Body of pancreas (tissue), 4 donors: ENCODE results near the gene FBLN5. TPM values are rescaled to one million over a fixed set of nuclear protein-coding genes. Genes with fewer than 3 reads are reported as not detected.

ENCODE experiments used
- ATAC-seq: fragments of 150-250 bp; one replicate; pipeline ENCODE4 v1.9.1; 2016
- DNase-seq, 4 donors: peaks; one replicate each; pipeline ENCODE4 v3.0.0-alpha.2; 2019
- H3K27ac ChIP-seq, 4 donors: fragments of 200-600 bp; sonication (generic); 1 replicate in 3 of 4; 2 replicates in 1 of 4; pipeline versions ENCODE4 v1.5.1 to v1.6.1; 2016 to 2019; ENCODE audit warnings: mild to moderate bottlenecking in 1 of 4, mixed read lengths in 1 of 4, moderate library complexity in 1 of 4
- H3K27me3 ChIP-seq, 2 donors: fragments of 200-600 bp; sonication (generic); one replicate each; pipeline ENCODE4 v1.6.0; 2016; ENCODE audit warnings: mild to moderate bottlenecking in 1 of 2
- H3K36me3 ChIP-seq, 2 donors: fragments of 200-600 bp; sonication (generic); replicated peaks in 1 of 2; 2 replicates each; pipeline ENCODE4 v1.5.1; 2016; ENCODE audit warnings: low read depth in 2 of 2; ENCODE audit not compliant: insufficient read depth in 1 of 2
- H3K4me1 ChIP-seq: fragments of 200-600 bp; sonication (generic); one replicate; pipeline ENCODE4 v1.6.0; 2016
- H3K4me3 ChIP-seq, 2 donors: fragments of 200-600 bp; sonication (generic); 1 replicate in 1 of 2; 2 replicates in 1 of 2; pipeline ENCODE4 v1.5.1; 2016 to 2019
- H3K9me3 ChIP-seq, 3 donors: fragments of 200-600 bp; sonication (generic); 1 replicate in 2 of 3; 2 replicates in 1 of 3; pipeline ENCODE4 v1.5.1; 2016
- CTCF ChIP-seq, 7 experiments: fragments of 450-650 bp in 4 of 7; fragments of 200-600 bp in 3 of 7; sonication (generic) in 3 of 7; IDR thresholded peaks; one replicate each; pipeline ENCODE4 v1.5.1; 2016 to 2019; ENCODE audit warnings: antibody characterized with exemption in 7 of 7
- POLR2A ChIP-seq, 3 donors: fragments of 450-650 bp; IDR thresholded peaks; one replicate each; pipeline ENCODE4 v1.6.1; 2016; ENCODE audit warnings: antibody characterized with exemption in 3 of 3, mild to moderate bottlenecking in 2 of 3
- WGBS, 2 donors: methylation state at CpG; one replicate each; pipeline ENCODE4 v1.1.5; 2017; 5-methylcytosine and 5-hydroxymethylcytosine counted together
- intact Hi-C: fragments of 100-400 bp; cut with DNase I; formaldehyde crosslinking; loops from one replicate; pipeline ENCODE4 v1.15.1; 2023
- total RNA-seq, 2 donors: library from RNA; depleted of rRNA; stranded (reverse); fragments of >200 nt; gene quantifications; one replicate each; pipeline ENCODE4 v1.1.0, GENCODE V29; 2016

Gene FBLN5
- total RNA-seq, 2 donors from 2014 or later = 52.1 to 129 TPM

- 58 to 70% methylated on average over 1 of the region's 1 CpG for WGBS, 2 donors
- no peaks in the 10 kb centered on the region for H3K27me3 ChIP-seq
- DNase-seq (no peak), ATAC-seq (no peak)
- peaks cover 8% of the 10 kb centered on the region for H3K4me1 ChIP-seq
- intact Hi-C loops = no loop called here
- H3K36me3 ChIP-seq = no peaks in the 10 kb centered on the region
- no peak overlapping the region for H3K27ac ChIP-seq
- no peak for TF ChIP-seq CTCF (IDR thresholded peaks at IDR 0.05)
- no peak for TF ChIP-seq POLR2A (IDR thresholded peaks at IDR 0.05)
- H3K9me3 ChIP-seq = no peaks in the 10 kb centered on the region
- no peak overlapping the region for H3K4me3 ChIP-seq
Measured at GRCh38 chr14:91942128-91942527, 5.4 kb downstream of the FBLN5 start.

DNA sequence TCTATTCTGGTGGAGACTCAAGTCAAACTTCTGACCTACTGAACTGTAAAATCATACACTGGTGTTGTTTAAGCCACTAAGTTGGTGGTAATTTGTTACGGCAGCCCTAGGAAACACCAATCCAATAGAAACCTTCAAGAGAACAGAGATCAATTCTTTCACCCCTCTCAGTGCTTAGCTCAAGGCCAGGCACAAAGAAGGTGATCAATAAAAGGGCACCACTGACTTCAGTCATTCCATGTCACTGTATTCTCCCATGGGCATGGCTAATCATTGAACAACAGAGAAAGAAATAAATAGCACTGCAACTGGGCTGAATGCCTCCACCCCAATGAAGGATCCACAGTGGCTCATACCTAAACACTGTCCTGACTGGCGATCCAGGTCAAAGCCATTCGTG, 7.3 kb downstream of the FBLN5 start:
- intact Hi-C loops = no loop called here
- Histone ChIP-seq H3K4me1 (peaks cover 8% of the 10 kb centered on the region), H3K27ac (no peak overlapping the region), H3K27me3 (no peaks in the 10 kb centered on the region), H3K36me3 (no peaks in the 10 kb centered on the region), H3K9me3 (no peaks in the 10 kb centered on the region), H3K4me3 (no peak overlapping the region)
- TF ChIP-seq CTCF (IDR thresholded peaks at IDR 0.05) (no peak), POLR2A (IDR thresholded peaks at IDR 0.05) (no peak)
- ATAC-seq (no peak), DNase-seq (no peak)
- WGBS, 2 donors = 68 to 69% methylated on average over 3 of the region's 3 CpGs

DNA sequence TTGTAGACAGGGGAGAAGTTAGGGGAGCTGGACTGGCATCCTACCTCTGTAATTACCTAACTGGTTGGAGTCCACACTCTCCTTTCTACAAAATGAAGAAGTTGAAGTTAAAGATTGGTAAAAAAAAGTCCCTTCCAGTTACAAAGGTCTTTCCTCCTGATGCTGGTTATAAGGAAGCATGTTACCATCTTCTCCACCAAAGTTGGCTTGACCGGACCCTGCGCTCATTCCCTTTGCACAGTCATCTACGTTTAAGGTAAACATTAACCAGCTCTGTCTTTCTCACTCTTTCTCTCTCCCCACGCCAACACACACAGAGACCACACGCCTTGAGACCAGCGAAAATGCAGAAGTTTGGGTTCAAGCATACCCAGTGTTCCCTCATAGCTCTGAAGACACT, 11.9 kb downstream of the FBLN5 start:
- DNase-seq (no peak), ATAC-seq (no peak)
- no peak overlapping the region for H3K27ac ChIP-seq
- no peak overlapping the region for H3K4me3 ChIP-seq
- peaks cover 6% of the 10 kb centered on the region for H3K4me1 ChIP-seq
- H3K36me3 ChIP-seq = no peaks in the 10 kb centered on the region
- no peaks in the 10 kb centered on the region for H3K9me3 ChIP-seq
- TF ChIP-seq CTCF (IDR thresholded peaks at IDR 0.05) (no peak), POLR2A (IDR thresholded peaks at IDR 0.05) (no peak)
- intact Hi-C loops = no loop called here
- H3K27me3 ChIP-seq = no peaks in the 10 kb centered on the region
- WGBS, 2 donors = 75 to 78% methylated on average over 6 of the region's 6 CpGs

DNA sequence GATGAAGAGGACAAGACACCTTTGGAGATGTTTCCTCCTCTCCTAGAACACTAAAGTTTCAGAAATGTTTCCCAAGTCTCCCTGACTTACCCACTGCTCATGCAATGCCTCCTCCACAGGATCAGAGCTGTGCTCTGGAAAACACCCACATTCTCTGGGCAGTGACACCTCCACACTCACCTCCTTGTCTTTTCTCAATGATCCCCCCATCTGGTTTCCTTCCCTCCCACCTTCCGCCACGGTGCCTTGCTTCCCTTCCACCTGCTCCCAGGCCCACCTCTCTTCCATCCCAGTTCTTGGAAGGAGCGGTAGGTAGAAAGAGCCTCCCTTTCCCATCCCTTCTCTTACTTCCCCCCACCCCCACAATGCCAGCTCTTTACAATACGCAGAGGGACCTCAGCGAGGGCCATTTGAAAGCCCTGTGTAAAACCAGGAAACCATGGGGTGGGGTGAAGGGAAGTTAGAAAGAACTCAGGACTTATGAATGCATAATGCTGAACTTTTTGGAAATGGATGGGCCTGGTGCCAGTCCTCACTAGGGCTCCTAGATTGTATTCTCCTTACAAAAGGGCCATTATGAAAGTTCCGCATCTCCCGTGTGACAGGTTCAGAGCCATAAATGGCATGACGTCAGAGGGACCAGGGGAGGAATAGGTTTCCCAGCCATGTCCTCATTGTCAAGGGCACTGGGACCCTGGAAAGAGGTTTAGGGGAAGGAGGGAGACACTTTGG, 12.8 kb downstream of the FBLN5 start:
- H3K27me3 ChIP-seq = no peaks in the 10 kb centered on the region
- no peak overlapping the region for H3K4me3 ChIP-seq
- intact Hi-C loops = no loop called here
- H3K9me3 ChIP-seq = no peaks in the 10 kb centered on the region
- no peaks in the 10 kb centered on the region for H3K4me1 ChIP-seq
- WGBS, 2 donors = 70 to 73% methylated on average over 8 of the region's 8 CpGs
- ATAC-seq = peak; percentile 50
- H3K36me3 ChIP-seq = no peaks in the 10 kb centered on the region
- TF ChIP-seq CTCF (IDR thresholded peaks at IDR 0.05) = no peak
- no peak for TF ChIP-seq POLR2A (IDR thresholded peaks at IDR 0.05)
- peak; percentile 21 to 35 (median 31) for DNase-seq
- H3K27ac ChIP-seq = peak overlapping the region in 2 of 4 donors; percentile 23 to 49
